HepG2 (cell line): ENCODE data around the gene APC2. TPM values are rescaled to one million over a fixed set of nuclear protein-coding genes. Genes with fewer than 3 reads are reported as not detected.

Experiments
- AGO2 ChIP-seq: fragments of 200-400 bp; formaldehyde crosslinking; optimal IDR thresholded peaks from 2 replicates; pipeline ENCODE3; 2017; ENCODE audit warnings: mild to moderate bottlenecking, low read depth, low read length, moderate library complexity
- ATAD3A ChIP-seq: sonication (generic); formaldehyde crosslinking; IDR thresholded peaks from 2 replicates; pipeline ENCODE4 v1.4.0; 2020; ENCODE audit warnings: missing genetic modification reagents
- BRF2 ChIP-seq: sonication (generic); formaldehyde crosslinking; IDR thresholded peaks from 2 replicates; pipeline ENCODE4 v1.8.1; 2022; ENCODE audit warnings: mild to moderate bottlenecking, missing genetic modification reagents
- DPF2 ChIP-seq: sonication (generic); formaldehyde crosslinking; IDR thresholded peaks from 2 replicates; pipeline ENCODE4 v1.4.0; 2020; ENCODE audit warnings: mild to moderate bottlenecking, low read depth, missing genetic modification reagents, borderline replicate concordance
- ELF3 ChIP-seq: IDR thresholded peaks from 2 replicates; pipeline ENCODE4 v1.6.1; 2016; ENCODE audit warnings: missing genetic modification reagents, missing compliant biosample characterization
- EP300 ChIP-seq, 3 experiments: sonication (generic) in 1 of 3; formaldehyde crosslinking in 1 of 3; IDR thresholded peaks; 2 replicates each; pipeline versions ENCODE4 v1.5.1 to v1.6.1; 2011 to 2020; ENCODE audit warnings: low read depth in 2 of 3, low read length in 2 of 3, borderline replicate concordance in 1 of 3, improper control_type of control experiment in 1 of 3, mild to moderate bottlenecking in 1 of 3, missing genetic modification reagents in 1 of 3, moderate library complexity in 1 of 3
- HNF1A ChIP-seq, 2 experiments: sonication (generic) in 1 of 2; formaldehyde crosslinking in 1 of 2; IDR thresholded peaks; 2 replicates each; pipeline versions ENCODE4 v1.4.0 to v1.6.1; 2016 to 2020; ENCODE audit warnings: borderline replicate concordance in 1 of 2, low read depth in 1 of 2, mild to moderate bottlenecking in 1 of 2, missing genetic modification reagents in 1 of 2
- JUNB ChIP-seq: sonication (generic); formaldehyde crosslinking; IDR thresholded peaks from 2 replicates; pipeline ENCODE4 v1.8.0; 2022; ENCODE audit warnings: missing genetic modification reagents, mild to moderate bottlenecking, borderline replicate concordance
- MED8 ChIP-seq: sonication (generic); formaldehyde crosslinking; IDR thresholded peaks from 2 replicates; pipeline ENCODE4 v1.8.1; 2023; ENCODE audit warnings: mild to moderate bottlenecking, missing genetic modification reagents; ENCODE audit not compliant: insufficient replicate concordance
- MYPOP ChIP-seq: sonication (generic); formaldehyde crosslinking; IDR thresholded peaks from 2 replicates; pipeline ENCODE4 v1.8.1; 2023; ENCODE audit warnings: mild to moderate bottlenecking, moderate library complexity, missing genetic modification reagents
- PTBP1 ChIP-seq: fragments of 200-400 bp; formaldehyde crosslinking; IDR thresholded peaks from 2 replicates; pipeline ENCODE4 v1.6.1; 2018; ENCODE audit warnings: low read length, low read depth; ENCODE audit not compliant: poor library complexity, severe bottlenecking
- ZBTB26 ChIP-seq: IDR thresholded peaks from 2 replicates; pipeline ENCODE4 v1.6.1; 2016; ENCODE audit warnings: missing compliant biosample characterization, missing genetic modification reagents, borderline replicate concordance
- ZNF644 ChIP-seq: IDR thresholded peaks from 2 replicates; pipeline ENCODE4 v1.6.1; 2016; ENCODE audit warnings: low read depth
- ZNF749 ChIP-seq: sonication (generic); formaldehyde crosslinking; IDR thresholded peaks from 2 replicates; pipeline ENCODE4 v1.8.0; 2022; ENCODE audit warnings: mild to moderate bottlenecking, missing genetic modification reagents, moderate library complexity, borderline replicate concordance
- ZSCAN29 ChIP-seq: sonication (generic); formaldehyde crosslinking; conservative IDR thresholded peaks from 2 replicates; pipeline ENCODE4 v1.4.0; 2020; ENCODE audit warnings: mild to moderate bottlenecking, missing genetic modification reagents
- polyA plus RNA-seq, 8 experiments: library from polyadenylated mRNA; depleted of rRNA in 3 of 8; stranded (reverse) in 7 of 8; unstranded in 1 of 8; fragments of >200 nt; fragmentation: Illumina TruSeq in 4 of 8; extraction: Trizol in 4 of 8; gene quantifications; 2 replicates each; pipeline versions ENCODE4 v1.2.1 to v1.2.3, GENCODE V29; 2011 to 2016; ENCODE audit warnings: low read depth in 4 of 8, missing spikeins in 1 of 8, mixed read lengths in 1 of 8; ENCODE audit not compliant: insufficient read depth in 1 of 8
- total RNA-seq, 5 experiments: library from RNA; depleted of rRNA; stranded (reverse); fragments of >200 nt; fragmentation: Illumina TruSeq; extraction: Trizol; gene quantifications; 2 replicates each; pipeline ENCODE4 v1.2.3, GENCODE V29; 2016; ENCODE audit warnings: low read depth in 1 of 5
- TF ChIP-seq, protein P1 (sequence below): sonication (generic); formaldehyde crosslinking; IDR thresholded peaks from 2 replicates; pipeline ENCODE4 v1.8.0; 2022; ENCODE audit warnings: mild to moderate bottlenecking, missing genetic modification reagents; ENCODE audit not compliant: insufficient replicate concordance
- TF ChIP-seq, protein P2 (sequence below): sonication (generic); formaldehyde crosslinking; IDR thresholded peaks from 2 replicates; pipeline ENCODE4 v1.8.1; 2023; ENCODE audit warnings: mild to moderate bottlenecking, missing genetic modification reagents, borderline replicate concordance

Gene APC2
- total and polyA plus RNA-seq, 2 of the 13 experiments (the other 11 are each of a cell fraction or from before 2014, with no cell fraction given), result 0.08 to 0.22 TPM

GRCh38 chr19:1425102-1425837 is 24.7 kb upstream of the APC2 start (continued):
- TF ChIP-seq PTBP1 (no peak), ZNF644 (CRISPR knock-in tag) (no peak), AGO2 (peak; percentile 81), DPF2 (no peak), ZBTB26 (no peak), ZNF749 (no peak), MYPOP (CRISPR knock-in tag) (no peak), ATAD3A (CRISPR knock-in tag) (no peak), MED8 (CRISPR knock-in tag) (no peak), BRF2 (CRISPR knock-in tag) (no peak), EP300 (IDR thresholded peaks at IDR 0.05; ENCODE audit: low read depth in 2 of 2, low read length in 2 of 2) (no peak), EP300 (CRISPR knock-in tag; IDR thresholded peaks at IDR 0.05; ENCODE audit: borderline replicate concordance) (no peak), ZSCAN29 (no peak), ELF3 (no peak), HNF1A (IDR thresholded peaks at IDR 0.05; ENCODE audit: low read depth) (no peak), HNF1A (CRISPR knock-in tag; IDR thresholded peaks at IDR 0.05; ENCODE audit: borderline replicate concordance) (no peak), JUNB (CRISPR knock-in tag) (no peak)
- TF ChIP-seq, protein P1, sequence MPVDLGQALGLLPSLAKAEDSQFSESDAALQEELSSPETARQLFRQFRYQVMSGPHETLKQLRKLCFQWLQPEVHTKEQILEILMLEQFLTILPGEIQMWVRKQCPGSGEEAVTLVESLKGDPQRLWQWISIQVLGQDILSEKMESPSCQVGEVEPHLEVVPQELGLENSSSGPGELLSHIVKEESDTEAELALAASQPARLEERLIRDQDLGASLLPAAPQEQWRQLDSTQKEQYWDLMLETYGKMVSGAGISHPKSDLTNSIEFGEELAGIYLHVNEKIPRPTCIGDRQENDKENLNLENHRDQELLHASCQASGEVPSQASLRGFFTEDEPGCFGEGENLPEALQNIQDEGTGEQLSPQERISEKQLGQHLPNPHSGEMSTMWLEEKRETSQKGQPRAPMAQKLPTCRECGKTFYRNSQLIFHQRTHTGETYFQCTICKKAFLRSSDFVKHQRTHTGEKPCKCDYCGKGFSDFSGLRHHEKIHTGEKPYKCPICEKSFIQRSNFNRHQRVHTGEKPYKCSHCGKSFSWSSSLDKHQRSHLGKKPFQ (CRISPR knock-in tag), result no peak
- TF ChIP-seq, protein P2, sequence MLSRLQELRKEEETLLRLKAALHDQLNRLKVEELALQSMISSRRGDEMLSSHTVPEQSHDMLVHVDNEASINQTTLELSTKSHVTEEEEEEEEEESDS (CRISPR knock-in tag), result no peak
